ENCODE measurements around the gene TREX2.

DNA sequence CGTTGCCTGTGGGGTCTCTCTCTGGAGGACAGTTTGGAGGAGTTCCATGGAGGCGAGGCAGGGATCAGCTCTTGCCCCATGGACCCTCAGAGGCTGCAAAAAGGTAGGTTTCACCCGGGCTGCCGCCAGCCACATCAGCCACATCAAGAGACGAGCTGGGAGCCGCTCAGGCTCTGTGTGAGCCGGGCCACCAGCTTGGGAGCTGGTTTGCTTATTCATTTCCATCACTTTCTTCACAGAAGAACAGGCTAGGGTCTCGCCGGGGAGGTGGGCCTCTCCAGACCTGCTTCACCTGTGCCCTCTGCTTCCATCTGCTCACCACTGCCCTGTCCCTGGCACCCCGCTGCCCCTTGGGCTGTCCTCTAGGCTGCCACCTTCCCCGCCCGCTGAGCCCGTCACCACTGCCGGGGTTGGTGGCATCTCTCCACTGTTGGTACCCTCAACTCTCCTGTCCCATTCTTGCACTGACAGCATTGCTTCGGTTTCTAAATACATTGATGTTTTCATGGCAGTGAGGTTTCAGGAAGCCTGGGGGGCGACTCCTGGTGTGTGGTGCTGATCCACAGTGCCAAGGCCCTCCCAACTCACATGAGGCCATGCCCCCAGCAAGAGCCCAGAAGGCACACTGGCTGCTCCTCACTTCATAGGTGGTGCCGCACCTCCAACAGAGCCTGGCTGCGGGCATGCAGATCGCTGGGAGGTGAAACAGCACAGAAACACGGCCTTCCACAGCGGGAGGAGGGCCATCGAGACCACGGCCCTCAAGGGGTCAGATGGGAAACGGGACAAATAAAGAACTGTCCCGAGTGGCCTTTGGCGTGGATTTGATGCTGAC is 4.5 kb upstream of the TREX2 start:
- TF ChIP-seq, protein P1, sequence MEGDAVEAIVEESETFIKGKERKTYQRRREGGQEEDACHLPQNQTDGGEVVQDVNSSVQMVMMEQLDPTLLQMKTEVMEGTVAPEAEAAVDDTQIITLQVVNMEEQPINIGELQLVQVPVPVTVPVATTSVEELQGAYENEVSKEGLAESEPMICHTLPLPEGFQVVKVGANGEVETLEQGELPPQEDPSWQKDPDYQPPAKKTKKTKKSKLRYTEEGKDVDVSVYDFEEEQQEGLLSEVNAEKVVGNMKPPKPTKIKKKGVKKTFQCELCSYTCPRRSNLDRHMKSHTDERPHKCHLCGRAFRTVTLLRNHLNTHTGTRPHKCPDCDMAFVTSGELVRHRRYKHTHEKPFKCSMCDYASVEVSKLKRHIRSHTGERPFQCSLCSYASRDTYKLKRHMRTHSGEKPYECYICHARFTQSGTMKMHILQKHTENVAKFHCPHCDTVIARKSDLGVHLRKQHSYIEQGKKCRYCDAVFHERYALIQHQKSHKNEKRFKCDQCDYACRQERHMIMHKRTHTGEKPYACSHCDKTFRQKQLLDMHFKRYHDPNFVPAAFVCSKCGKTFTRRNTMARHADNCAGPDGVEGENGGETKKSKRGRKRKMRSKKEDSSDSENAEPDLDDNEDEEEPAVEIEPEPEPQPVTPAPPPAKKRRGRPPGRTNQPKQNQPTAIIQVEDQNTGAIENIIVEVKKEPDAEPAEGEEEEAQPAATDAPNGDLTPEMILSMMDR (IDR thresholded peaks at IDR 0.05), result no peak
- TF ChIP-seq POLR2A (IDR thresholded peaks at IDR 0.05) (no peak), EP300 (IDR thresholded peaks at IDR 0.05) (no peak)

All from gastroesophageal sphincter (tissue), 3 donors.